Endodermal cell (in vitro differentiated cells): ENCODE data around the gene PYROXD2. TPM values are rescaled to one million over a fixed set of nuclear protein-coding genes. Genes with fewer than 3 reads are reported as not detected.

Experiments used
- DNase-seq: peaks from one replicate; pipeline ENCODE4 v3.0.0-alpha.2; 2017
- H3K27ac ChIP-seq: 2 replicates; pipeline ENCODE4 v1.5.1; 2013; ENCODE audit warnings: mild to moderate bottlenecking, low read depth, low read length, moderate library complexity
- H3K27me3 ChIP-seq: 2 replicates; pipeline ENCODE4 v1.6.1; 2013; ENCODE audit warnings: mild to moderate bottlenecking, low read length, moderate library complexity; ENCODE audit not compliant: insufficient read depth, control insufficient read depth, poor library complexity, severe bottlenecking
- H3K36me3 ChIP-seq: 2 replicates; pipeline ENCODE4 v1.7.0; 2013; ENCODE audit warnings: mild to moderate bottlenecking, low read length, moderate library complexity; ENCODE audit not compliant: control insufficient read depth, insufficient read depth
- H3K4me1 ChIP-seq: one replicate; pipeline ENCODE4 v1.7.0; 2013; ENCODE audit warnings: low read length; ENCODE audit not compliant: control insufficient read depth, insufficient read depth
- H3K4me3 ChIP-seq: 2 replicates; pipeline ENCODE4 v1.5.1; 2013; ENCODE audit warnings: mild to moderate bottlenecking, low read length, moderate library complexity
- H3K9ac ChIP-seq: 2 replicates; pipeline ENCODE4 v1.6.1; 2013; ENCODE audit warnings: mild to moderate bottlenecking, low read length, moderate library complexity; ENCODE audit not compliant: poor library complexity, severe bottlenecking; ENCODE audit errors: extremely low read depth
- H3K9me3 ChIP-seq: 2 replicates; pipeline ENCODE4 v1.6.1; 2013; ENCODE audit warnings: mild to moderate bottlenecking, low read length, moderate library complexity; ENCODE audit not compliant: control insufficient read depth
- H3K27ac Mint-ChIP-seq: 2 replicates; pipeline ENCODE4 v1.8.0; 2020; ENCODE audit warnings: mixed read lengths
- H3K27me3 Mint-ChIP-seq: 2 replicates; pipeline ENCODE4 v1.8.0; 2021; ENCODE audit warnings: mild to moderate bottlenecking, mixed read lengths; ENCODE audit not compliant: insufficient read depth
- H3K36me3 Mint-ChIP-seq: 2 replicates; pipeline ENCODE4 v1.8.0; 2020; ENCODE audit warnings: low read depth, mixed read lengths
- H3K4me1 Mint-ChIP-seq: 2 replicates; pipeline ENCODE4 v1.8.0; 2020; ENCODE audit warnings: mixed read lengths
- H3K4me3 Mint-ChIP-seq: 2 replicates; pipeline ENCODE4 v1.8.0; 2020; ENCODE audit warnings: mild to moderate bottlenecking, moderate library complexity, mixed read lengths
- H3K9me3 Mint-ChIP-seq: 2 replicates; pipeline ENCODE4 v1.8.0; 2020; ENCODE audit warnings: mild to moderate bottlenecking, mixed read lengths
- WGBS, 2 experiments: methylation state at CpG; one replicate each; pipeline versions ENCODE4 v1.1.5 to v1.1.7; 2013; ENCODE audit warnings: missing lambda C conversion rate in 2 of 2, mixed read lengths in 1 of 2; ENCODE audit not compliant: insufficient coverage in 1 of 2, insufficient read length in 1 of 2; 5-methylcytosine and 5-hydroxymethylcytosine counted together
- total RNA-seq, 2 donors: library from RNA; stranded (reverse); fragmentation: NEBNext Ultra II Directional in 1 of 2; extraction: Animal tissue kit (Norgen Biotek cat#: 25700) in 1 of 2; gene quantifications; 2 replicates in 1 of 2; 3 replicates in 1 of 2; pipeline ENCODE4 v1.2.1, GENCODE V29; 2021
- TF ChIP-seq, protein P1 (sequence below): fragments of 200-600 bp; sonication (generic); conservative IDR thresholded peaks from 2 replicates; pipeline ENCODE4 v1.5.0; 2021; ENCODE audit warnings: antibody characterized with exemption, mild to moderate bottlenecking

The PYROXD2 gene
- total RNA-seq, 2 donors from 2014 or later = 9.2 to 9.5 TPM

DNA sequence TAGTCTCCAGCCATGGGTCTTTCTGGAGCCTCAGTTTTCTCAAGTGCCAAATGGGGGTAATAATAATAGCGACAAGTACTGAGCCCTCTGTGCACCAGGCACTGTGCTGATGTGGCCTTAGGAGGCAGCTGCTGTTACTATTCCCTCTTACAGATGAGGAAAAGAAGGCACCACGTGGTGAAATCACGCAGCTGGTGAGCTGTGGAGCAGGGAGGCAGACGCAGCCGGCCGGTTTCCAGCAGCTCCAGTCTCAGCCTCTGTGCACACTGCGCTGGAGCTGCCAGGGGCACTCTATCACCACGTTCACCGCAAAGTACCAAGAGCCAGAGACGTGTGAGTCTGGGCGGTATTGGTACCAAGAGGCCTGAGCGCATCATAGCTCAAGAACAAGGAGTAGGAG, 9.6 kb downstream of the PYROXD2 start:
- Histone ChIP-seq H3K4me3 (no peak overlapping the region), H3K36me3 (no peaks in the 10 kb centered on the region), H3K9ac (no peak overlapping the region), H3K4me1 (no peaks in the 10 kb centered on the region), H3K9me3 (no peaks in the 10 kb centered on the region), H3K27ac (no peak overlapping the region), H3K27me3 (no peaks in the 10 kb centered on the region)
- Mint-ChIP-seq H3K4me3 (no peak overlapping the region), H3K36me3 (peaks cover 7% of the 10 kb centered on the region), H3K4me1 (no peaks in the 10 kb centered on the region), H3K9me3 (no peaks in the 10 kb centered on the region), H3K27me3 (no peaks in the 10 kb centered on the region), H3K27ac (no peak overlapping the region)
- TF ChIP-seq, protein P1, sequence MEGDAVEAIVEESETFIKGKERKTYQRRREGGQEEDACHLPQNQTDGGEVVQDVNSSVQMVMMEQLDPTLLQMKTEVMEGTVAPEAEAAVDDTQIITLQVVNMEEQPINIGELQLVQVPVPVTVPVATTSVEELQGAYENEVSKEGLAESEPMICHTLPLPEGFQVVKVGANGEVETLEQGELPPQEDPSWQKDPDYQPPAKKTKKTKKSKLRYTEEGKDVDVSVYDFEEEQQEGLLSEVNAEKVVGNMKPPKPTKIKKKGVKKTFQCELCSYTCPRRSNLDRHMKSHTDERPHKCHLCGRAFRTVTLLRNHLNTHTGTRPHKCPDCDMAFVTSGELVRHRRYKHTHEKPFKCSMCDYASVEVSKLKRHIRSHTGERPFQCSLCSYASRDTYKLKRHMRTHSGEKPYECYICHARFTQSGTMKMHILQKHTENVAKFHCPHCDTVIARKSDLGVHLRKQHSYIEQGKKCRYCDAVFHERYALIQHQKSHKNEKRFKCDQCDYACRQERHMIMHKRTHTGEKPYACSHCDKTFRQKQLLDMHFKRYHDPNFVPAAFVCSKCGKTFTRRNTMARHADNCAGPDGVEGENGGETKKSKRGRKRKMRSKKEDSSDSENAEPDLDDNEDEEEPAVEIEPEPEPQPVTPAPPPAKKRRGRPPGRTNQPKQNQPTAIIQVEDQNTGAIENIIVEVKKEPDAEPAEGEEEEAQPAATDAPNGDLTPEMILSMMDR = no peak
- no peak for DNase-seq
- WGBS, 2 experiments = 95 to 96% methylated on average over 10 to 12 of the region's 12 CpGs

DNA sequence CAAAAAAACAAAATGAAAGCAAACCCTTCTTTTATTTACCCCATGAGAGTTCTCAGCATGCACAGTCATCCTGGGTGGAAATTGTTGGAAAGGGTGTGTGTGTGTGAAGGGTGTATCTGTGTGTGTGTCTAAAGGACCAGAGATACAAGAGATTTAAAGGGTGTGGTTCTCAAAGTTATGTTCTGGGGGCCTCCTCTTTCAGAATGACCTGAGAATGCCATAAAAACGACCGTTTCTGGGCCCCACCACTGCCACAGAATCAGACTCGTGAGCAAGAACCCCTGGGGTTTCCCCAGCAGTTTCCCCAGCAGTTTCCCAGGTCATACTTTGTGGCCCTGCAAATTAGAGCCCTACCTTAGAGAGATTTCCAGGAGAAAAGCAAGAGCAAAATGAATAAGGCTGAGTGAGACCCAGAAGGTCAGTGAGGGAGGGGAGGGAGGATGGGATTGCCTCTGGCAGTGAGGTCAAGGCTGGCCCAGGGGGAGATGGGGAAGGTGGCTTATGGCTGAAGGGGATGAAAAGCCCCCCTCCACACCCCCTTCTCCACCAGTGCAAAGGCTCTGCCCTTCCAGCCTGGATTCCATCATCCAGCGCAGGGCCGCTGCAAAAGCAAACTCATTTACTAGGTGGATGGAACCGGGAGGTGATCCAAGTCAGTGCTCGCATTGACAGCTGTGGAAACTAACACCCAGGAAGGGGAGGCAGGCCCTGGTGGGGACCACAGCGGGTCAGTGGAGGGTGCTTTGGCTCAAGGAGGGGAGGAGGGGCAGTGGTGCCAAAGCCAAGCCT, 10.2 kb downstream of the PYROXD2 start:
- H3K4me3 ChIP-seq = no peak overlapping the region
- no peaks in the 10 kb centered on the region for H3K4me1 ChIP-seq
- WGBS, 2 experiments = 84 to 90% methylated on average over 8 of the region's 8 CpGs
- H3K27ac Mint-ChIP-seq = no peak overlapping the region
- H3K9ac ChIP-seq = no peak overlapping the region
- no peaks in the 10 kb centered on the region for H3K36me3 ChIP-seq
- H3K27me3 Mint-ChIP-seq = no peaks in the 10 kb centered on the region
- TF ChIP-seq, protein P1 = no peak
- no peaks in the 10 kb centered on the region for H3K9me3 ChIP-seq
- H3K4me1 Mint-ChIP-seq = no peaks in the 10 kb centered on the region
- DNase-seq = no peak
- no peak overlapping the region for H3K27ac ChIP-seq
- no peaks in the 10 kb centered on the region for H3K9me3 Mint-ChIP-seq
- H3K4me3 Mint-ChIP-seq = no peak overlapping the region
- no peaks in the 10 kb centered on the region for H3K27me3 ChIP-seq
- peaks cover 7% of the 10 kb centered on the region for H3K36me3 Mint-ChIP-seq

DNA sequence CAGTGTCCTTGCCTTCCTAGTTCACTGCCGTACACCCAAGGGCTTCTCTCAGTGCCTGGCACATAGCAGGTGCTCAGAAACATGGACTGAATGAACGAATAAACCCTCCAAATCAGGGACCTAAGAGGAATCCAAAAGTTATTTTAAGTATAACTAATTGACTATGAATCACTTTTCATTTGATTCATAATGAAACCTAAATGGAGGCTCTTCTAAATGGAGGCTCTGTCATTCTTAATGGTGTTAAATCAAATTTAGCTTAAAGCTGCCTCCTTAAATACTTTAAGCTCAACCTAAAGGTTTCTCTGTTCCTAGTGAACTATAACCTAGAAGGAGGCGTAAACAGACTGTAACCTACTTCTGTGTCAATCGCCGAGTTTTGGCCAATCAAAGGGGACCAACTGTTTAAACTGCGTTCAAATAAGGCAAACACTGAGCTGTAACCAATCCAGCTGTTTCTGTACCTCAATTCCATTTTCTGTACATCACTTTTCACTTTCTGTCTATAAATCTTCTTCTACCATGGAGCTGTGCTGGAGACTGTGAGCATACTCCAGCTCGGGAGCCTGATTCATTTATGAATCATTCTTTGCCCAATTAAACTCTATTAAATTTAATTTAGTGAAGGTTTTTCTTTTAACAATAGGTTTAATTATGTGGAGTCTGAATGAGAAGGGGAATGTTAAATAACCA, 11.0 kb downstream of the PYROXD2 start:
- no peak overlapping the region for H3K9ac ChIP-seq
- no peaks in the 10 kb centered on the region for H3K4me1 Mint-ChIP-seq
- 82 to 86% methylated on average over 5 to 7 of the region's 7 CpGs for WGBS, 2 experiments

More for the DNA sequence above, 11.0 kb downstream of the PYROXD2 start:
- Histone ChIP-seq H3K4me1 (no peaks in the 10 kb centered on the region), H3K9me3 (no peaks in the 10 kb centered on the region), H3K36me3 (no peaks in the 10 kb centered on the region), H3K4me3 (no peak overlapping the region), H3K27me3 (no peaks in the 10 kb centered on the region), H3K27ac (no peak overlapping the region)
- no peak for DNase-seq
- H3K36me3 Mint-ChIP-seq = peaks cover 7% of the 10 kb centered on the region
- H3K9me3 Mint-ChIP-seq = no peaks in the 10 kb centered on the region
- no peaks in the 10 kb centered on the region for H3K27me3 Mint-ChIP-seq
- H3K4me3 Mint-ChIP-seq = no peak overlapping the region
- TF ChIP-seq, protein P1 = no peak
- H3K27ac Mint-ChIP-seq = no peak overlapping the region
